Measurements from ENCODE around the gene MYO5B.
"Not testable (repeated sequence)": the region's sequence is repeated elsewhere in the genome, so short reads cannot be mapped to it uniquely, and the experiment has no call there.

MYO5B gene

GRCh38 chr18:50096766-50097435, 98.0 kb downstream of the MYO5B start:
- no peak for DNase-seq

- not testable (repeated sequence) for DNase-seq
Observed at GRCh38 chr18:50094786-50095185, 100.2 kb downstream of the MYO5B start.

- no peak for DNase-seq
Observed at GRCh38 chr18:50094221-50094773, 100.7 kb downstream of the MYO5B start.

- no peak for DNase-seq
Observed at GRCh38 chr18:50093366-50094064, 101.4 kb downstream of the MYO5B start.

GRCh38 chr18:50092245-50092805, 102.6 kb downstream of the MYO5B start:
- no peak for DNase-seq

- no peak for DNase-seq
Observed at GRCh38 chr18:50091509-50092244, 103.3 kb downstream of the MYO5B start.

- no peak for DNase-seq
Observed at GRCh38 chr18:50090370-50091312, 104.3 kb downstream of the MYO5B start.

- no peak for DNase-seq
Observed at GRCh38 chr18:50089702-50090101, 105.2 kb downstream of the MYO5B start.

- DNase-seq, result no peak
Observed at GRCh38 chr18:50083708-50084107, 111.2 kb downstream of the MYO5B start.

- no peak for DNase-seq
Observed at GRCh38 chr18:50080932-50081560, 113.9 kb downstream of the MYO5B start.

GRCh38 chr18:50080316-50080715, 114.6 kb downstream of the MYO5B start:
- DNase-seq, result no peak

- DNase-seq, result no peak
Observed at GRCh38 chr18:50079571-50080295, 115.2 kb downstream of the MYO5B start.

- DNase-seq, result no peak
Observed at GRCh38 chr18:50076277-50076676, 118.7 kb downstream of the MYO5B start.

- no peak for DNase-seq
Observed at GRCh38 chr18:50075772-50076171, 119.2 kb downstream of the MYO5B start.

GRCh38 chr18:50074404-50074803, 120.5 kb downstream of the MYO5B start:
- DNase-seq, result no peak

- no peak for DNase-seq
Observed at GRCh38 chr18:50073319-50073718, 121.6 kb downstream of the MYO5B start.

GRCh38 chr18:50072146-50072545, 122.8 kb downstream of the MYO5B start:
- DNase-seq, result no peak

GRCh38 chr18:50071397-50071796, 123.5 kb downstream of the MYO5B start:
- DNase-seq, result no peak

- DNase-seq, result no peak
Observed at GRCh38 chr18:50069422-50069821, 125.5 kb downstream of the MYO5B start.

- DNase-seq, result no peak
Observed at GRCh38 chr18:50065527-50065926, 129.4 kb downstream of the MYO5B start.

- no peak for DNase-seq
Observed at GRCh38 chr18:50065039-50065438, 129.9 kb downstream of the MYO5B start.
